ENCODE data around the gene NINL.

The NINL gene

GRCh38 chr20:25498280-25498606 lies 87.1 kb downstream of the NINL start:
- DNase-seq, result no peak

GRCh38 chr20:25497586-25498279 lies 87.6 kb downstream of the NINL start:
- DNase-seq, result no peak

GRCh38 chr20:25496968-25497401 lies 88.3 kb downstream of the NINL start:
- DNase-seq, result no peak

- DNase-seq, result no peak
These were observed 89.0 kb downstream of the NINL start for GRCh38 chr20:25496165-25496967.

GRCh38 chr20:25495189-25495824 lies 90.0 kb downstream of the NINL start:
- no peak for DNase-seq

GRCh38 chr20:25494506-25495188 lies 90.7 kb downstream of the NINL start:
- no peak for DNase-seq

GRCh38 chr20:25493748-25494505 lies 91.4 kb downstream of the NINL start:
- no peak for DNase-seq

GRCh38 chr20:25493137-25493536 lies 92.2 kb downstream of the NINL start:
- DNase-seq, result no peak

- DNase-seq, result no peak
These were observed 93.8 kb downstream of the NINL start for GRCh38 chr20:25491446-25492038.

GRCh38 chr20:25490656-25491445 lies 94.5 kb downstream of the NINL start:
- DNase-seq, result no peak

GRCh38 chr20:25489221-25489871 lies 96.0 kb downstream of the NINL start:
- no peak for DNase-seq

GRCh38 chr20:25487975-25488374 lies 97.4 kb downstream of the NINL start:
- DNase-seq, result no peak

- DNase-seq, result no peak
These were observed 98.0 kb downstream of the NINL start for GRCh38 chr20:25487306-25487705.

GRCh38 chr20:25486377-25486776 lies 99.0 kb downstream of the NINL start:
- DNase-seq, result no peak

GRCh38 chr20:25485872-25486271 lies 99.5 kb downstream of the NINL start:
- no peak for DNase-seq

- no peak for DNase-seq
These were observed 100.3 kb downstream of the NINL start for GRCh38 chr20:25484911-25485511.

- no peak for DNase-seq
These were observed 101.0 kb downstream of the NINL start for GRCh38 chr20:25484224-25484846.

GRCh38 chr20:25483431-25484132 lies 101.7 kb downstream of the NINL start:
- no peak for DNase-seq

- no peak for DNase-seq
These were observed 103.4 kb downstream of the NINL start for GRCh38 chr20:25481918-25482253.
